ENCODE data around the gene TGFB1.

Gene TGFB1

DNA sequence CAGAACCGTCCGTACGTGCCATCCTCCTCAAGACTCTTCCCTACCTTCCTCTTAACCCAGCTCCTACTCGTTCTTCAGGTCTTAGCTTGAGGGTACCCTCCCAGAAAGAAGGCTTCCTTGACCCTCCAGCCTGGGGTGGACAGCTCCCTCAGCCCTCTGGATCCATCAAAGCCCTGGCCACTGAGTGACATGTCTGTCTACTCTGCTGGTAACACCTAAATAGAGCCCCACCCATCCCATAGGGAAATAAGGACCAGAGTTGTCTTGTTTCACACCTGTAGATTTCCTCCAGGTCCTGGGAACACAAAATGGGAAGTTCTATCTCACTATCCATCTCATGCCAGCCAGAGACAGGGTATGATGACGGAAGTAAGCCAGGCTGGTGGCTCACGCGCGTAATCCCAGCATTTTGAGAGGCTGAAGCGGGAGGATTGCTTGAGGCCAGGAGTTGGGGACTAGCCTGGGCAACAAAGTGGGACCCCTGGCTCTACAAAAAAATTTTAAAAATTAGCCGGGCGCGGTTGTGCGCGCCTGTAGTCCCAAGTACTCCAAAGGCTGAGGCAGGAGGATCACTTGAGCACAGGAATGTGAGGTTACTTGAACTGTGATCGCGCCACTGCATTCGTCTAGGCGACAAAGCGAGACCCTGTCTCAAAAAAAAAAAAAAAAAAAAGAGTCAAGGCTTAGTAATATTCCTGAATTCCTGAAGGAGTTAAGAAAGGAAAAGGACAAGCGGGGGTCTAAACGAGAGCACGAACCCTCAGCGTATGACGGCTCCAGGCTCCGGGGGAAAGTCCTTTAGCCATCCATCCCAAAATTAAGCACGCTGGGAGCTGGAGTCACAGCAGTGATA lies 44.3 kb downstream of the TGFB1 start:
- H3K9ac ChIP-seq (ENCODE audit: low read depth, low read length, poor library complexity, severe bottlenecking) = peak overlapping the region; percentile 95
- peak overlapping the region; percentile 98 for H3K4me3 ChIP-seq (ENCODE audit: low read length, poor library complexity, severe bottlenecking)
- peaks cover 48% of the 10 kb centered on the region for H3K36me3 ChIP-seq (ENCODE audit: insufficient read depth, low read length)
- peak overlapping the region; percentile 97 for H3K4me2 ChIP-seq (ENCODE audit: low read depth, low read length, poor library complexity, severe bottlenecking)
- TF ChIP-seq, protein P1, sequence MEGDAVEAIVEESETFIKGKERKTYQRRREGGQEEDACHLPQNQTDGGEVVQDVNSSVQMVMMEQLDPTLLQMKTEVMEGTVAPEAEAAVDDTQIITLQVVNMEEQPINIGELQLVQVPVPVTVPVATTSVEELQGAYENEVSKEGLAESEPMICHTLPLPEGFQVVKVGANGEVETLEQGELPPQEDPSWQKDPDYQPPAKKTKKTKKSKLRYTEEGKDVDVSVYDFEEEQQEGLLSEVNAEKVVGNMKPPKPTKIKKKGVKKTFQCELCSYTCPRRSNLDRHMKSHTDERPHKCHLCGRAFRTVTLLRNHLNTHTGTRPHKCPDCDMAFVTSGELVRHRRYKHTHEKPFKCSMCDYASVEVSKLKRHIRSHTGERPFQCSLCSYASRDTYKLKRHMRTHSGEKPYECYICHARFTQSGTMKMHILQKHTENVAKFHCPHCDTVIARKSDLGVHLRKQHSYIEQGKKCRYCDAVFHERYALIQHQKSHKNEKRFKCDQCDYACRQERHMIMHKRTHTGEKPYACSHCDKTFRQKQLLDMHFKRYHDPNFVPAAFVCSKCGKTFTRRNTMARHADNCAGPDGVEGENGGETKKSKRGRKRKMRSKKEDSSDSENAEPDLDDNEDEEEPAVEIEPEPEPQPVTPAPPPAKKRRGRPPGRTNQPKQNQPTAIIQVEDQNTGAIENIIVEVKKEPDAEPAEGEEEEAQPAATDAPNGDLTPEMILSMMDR (conservative IDR thresholded peaks at IDR 0.05; ENCODE audit: low read length) = no peak
- no peak for TF ChIP-seq EZH2phosphoT487 (IDR thresholded peaks at IDR 0.05; ENCODE audit: borderline replicate concordance)
- peak overlapping the region; percentile 78; the same call in 1 of the 2 replicates for H2AFZ ChIP-seq (ENCODE audit: low read length)
- no peaks in the 10 kb centered on the region for H3K27me3 ChIP-seq (ENCODE audit: insufficient read depth, low read length, poor library complexity, severe bottlenecking)
- H4K20me1 ChIP-seq (ENCODE audit: insufficient read depth, low read length, poor library complexity, severe bottlenecking) = peaks cover 19% of the 10 kb centered on the region
- H3K4me1 ChIP-seq (ENCODE audit: insufficient read depth, low read length, poor library complexity, severe bottlenecking) = peaks cover 43% of the 10 kb centered on the region
- H3F3A ChIP-seq (ENCODE audit: low read depth) = peaks cover 6% of the 10 kb centered on the region; the same call in 1 of the 2 replicates
- H3K9me3 ChIP-seq (ENCODE audit: insufficient read depth, low read depth, low read length) = no peaks in the 10 kb centered on the region
- H3K9me2 ChIP-seq (replicated peaks; ENCODE audit: low read depth, low read length) = no peaks in the 10 kb centered on the region
- peaks cover 48% of the 10 kb centered on the region for H3K79me2 ChIP-seq (ENCODE audit: insufficient read depth, low read length)

- Histone ChIP-seq H2AFZ (ENCODE audit: low read length) (no peak overlapping the region), H3K4me2 (ENCODE audit: low read depth, low read length, poor library complexity, severe bottlenecking) (peak overlapping the region; percentile 97), H3F3A (ENCODE audit: low read depth) (peaks cover 6% of the 10 kb centered on the region; the same call in 1 of the 2 replicates), H3K4me3 (ENCODE audit: low read length, poor library complexity, severe bottlenecking) (peak overlapping the region; percentile 18), H3K27me3 (ENCODE audit: insufficient read depth, low read length, poor library complexity, severe bottlenecking) (no peaks in the 10 kb centered on the region), H3K9me3 (ENCODE audit: insufficient read depth, low read depth, low read length) (no peaks in the 10 kb centered on the region), H3K4me1 (ENCODE audit: insufficient read depth, low read length, poor library complexity, severe bottlenecking) (peaks cover 43% of the 10 kb centered on the region), H3K9me2 (replicated peaks; ENCODE audit: low read depth, low read length) (no peaks in the 10 kb centered on the region), H3K36me3 (ENCODE audit: insufficient read depth, low read length) (peaks cover 53% of the 10 kb centered on the region), H3K79me2 (ENCODE audit: insufficient read depth, low read length) (peaks cover 41% of the 10 kb centered on the region), H3K9ac (ENCODE audit: low read depth, low read length, poor library complexity, severe bottlenecking) (peak overlapping the region; percentile 95), H4K20me1 (ENCODE audit: insufficient read depth, low read length, poor library complexity, severe bottlenecking) (peaks cover 21% of the 10 kb centered on the region)
- TF ChIP-seq, protein P1 (conservative IDR thresholded peaks at IDR 0.05; ENCODE audit: low read length) = peak; percentile 93
- TF ChIP-seq EZH2phosphoT487 (IDR thresholded peaks at IDR 0.05; ENCODE audit: borderline replicate concordance) = no peak
Observed at GRCh38 chr19:41308450-41309179, 45.1 kb downstream of the TGFB1 start.

DNA sequence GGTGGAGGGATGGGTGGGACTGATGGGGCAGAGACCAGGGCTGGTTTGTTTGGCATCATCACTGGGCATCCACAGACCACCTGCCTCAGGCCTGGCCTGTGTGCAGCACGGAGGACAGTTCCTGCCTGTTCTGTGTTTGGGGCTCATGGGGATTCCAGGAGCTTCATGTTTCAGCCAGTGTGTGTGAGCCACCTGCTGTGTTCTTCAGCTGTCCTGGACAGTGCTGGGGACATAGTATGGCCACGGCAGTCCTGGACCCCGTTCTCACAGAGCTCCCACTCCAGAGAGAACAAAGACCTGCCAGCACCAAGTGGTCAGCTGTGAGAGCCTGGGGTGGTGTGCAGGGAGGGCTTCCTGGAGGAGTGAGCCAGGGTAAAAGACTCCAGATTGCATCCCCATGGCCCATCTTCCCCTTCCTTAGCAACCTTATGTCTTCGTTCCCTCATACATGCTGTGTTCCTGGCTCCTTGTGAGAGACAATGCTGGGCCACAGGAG lies 45.7 kb downstream of the TGFB1 start:
- H3K9ac ChIP-seq (ENCODE audit: low read depth, low read length, poor library complexity, severe bottlenecking) = peak overlapping the region; percentile 59
- H3K79me2 ChIP-seq (ENCODE audit: insufficient read depth, low read length) = peaks cover 34% of the 10 kb centered on the region
- H3K36me3 ChIP-seq (ENCODE audit: insufficient read depth, low read length) = peaks cover 56% of the 10 kb centered on the region
- H3K27me3 ChIP-seq (ENCODE audit: insufficient read depth, low read length, poor library complexity, severe bottlenecking) = no peaks in the 10 kb centered on the region
- H4K20me1 ChIP-seq (ENCODE audit: insufficient read depth, low read length, poor library complexity, severe bottlenecking) = peaks cover 22% of the 10 kb centered on the region
- H3K4me3 ChIP-seq (ENCODE audit: low read length, poor library complexity, severe bottlenecking) = peak overlapping the region; percentile 46
- no peak for TF ChIP-seq EZH2phosphoT487 (IDR thresholded peaks at IDR 0.05; ENCODE audit: borderline replicate concordance)
- peak overlapping the region; percentile 68 for H3K4me2 ChIP-seq (ENCODE audit: low read depth, low read length, poor library complexity, severe bottlenecking)
- peaks cover 6% of the 10 kb centered on the region; the same call in 1 of the 2 replicates for H3F3A ChIP-seq (ENCODE audit: low read depth)
- no peak overlapping the region for H2AFZ ChIP-seq (ENCODE audit: low read length)
- no peaks in the 10 kb centered on the region for H3K9me3 ChIP-seq (ENCODE audit: insufficient read depth, low read depth, low read length)
- H3K9me2 ChIP-seq (replicated peaks; ENCODE audit: low read depth, low read length) = no peaks in the 10 kb centered on the region
- H3K4me1 ChIP-seq (ENCODE audit: insufficient read depth, low read length, poor library complexity, severe bottlenecking) = peaks cover 43% of the 10 kb centered on the region

Measured in Loucy (cell line).